ENCODE data around the gene CALD1.

DNA sequence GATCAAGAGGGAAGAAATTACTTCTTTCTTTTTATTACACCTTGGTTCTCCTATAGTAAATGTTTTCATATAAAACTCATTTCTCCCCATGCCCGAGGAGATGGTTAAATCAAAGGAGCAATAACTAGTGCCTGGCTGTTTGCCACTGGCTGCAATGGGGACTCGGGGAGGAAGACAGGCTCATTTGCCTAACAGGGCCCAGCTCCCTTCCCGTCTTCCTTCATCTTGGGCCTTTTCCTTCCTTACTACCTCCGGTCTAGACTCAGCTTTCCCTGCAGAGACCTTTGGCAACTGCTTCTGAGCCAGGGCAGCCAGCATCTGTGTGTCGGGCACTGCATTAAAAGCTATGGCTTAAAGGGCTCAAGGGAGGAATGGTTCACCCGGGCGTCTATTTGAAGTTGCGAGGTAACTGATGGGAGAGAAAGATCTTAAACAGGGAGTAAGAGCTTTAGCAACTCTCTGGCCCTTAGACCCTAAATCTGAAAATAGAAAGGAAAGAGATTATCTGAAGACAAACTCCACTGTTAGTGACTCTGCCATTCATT lies 63.5 kb downstream of the CALD1 start:
- TF ChIP-seq CTCF (IDR thresholded peaks at IDR 0.05; ENCODE audit: low read length) = no peak
- TF ChIP-seq EZH2 (IDR thresholded peaks at IDR 0.05; ENCODE audit: borderline replicate concordance, low read length) = no peak

Data from OCI-LY1 (cell line).